ENCODE measurements around the gene NME9. TPM values are rescaled to one million over a fixed set of nuclear protein-coding genes. Genes with fewer than 3 reads are reported as not detected.

NME9 gene
- total RNA-seq, 4 donors from 2014 or later, result 0.40 TPM; not detected in 3

- WGBS, result 88% methylated on average over 2 of the region's 2 CpGs
- no peak overlapping the region for H3K4me3 ChIP-seq
- no peak for TF ChIP-seq EP300 (IDR thresholded peaks at IDR 0.05)
- no peak for TF ChIP-seq POLR2A (IDR thresholded peaks at IDR 0.05; ENCODE audit: low read depth)
- TF ChIP-seq CTCF (IDR thresholded peaks at IDR 0.05), result no peak
- no peak for TF ChIP-seq POLR2AphosphoS5 (IDR thresholded peaks at IDR 0.05)
- no peaks in the 10 kb centered on the region for H3K4me1 ChIP-seq
- DNase-seq (ENCODE audit: extremely low spot score), result no peak
- intact Hi-C loops (cut with DNase I), result no loop called here
- H3K36me3 ChIP-seq, result peaks cover 76 to 100% (median 94%) of the 10 kb centered on the region in 4 donors
- H3K27ac ChIP-seq (replicated peaks in 1 of 4), result no peak overlapping the region
- H3K9me3 ChIP-seq, result no peaks in the 10 kb centered on the region
- no peaks in the 10 kb centered on the region for H3K27me3 ChIP-seq
Observed at GRCh38 chr3:138289260-138289659, 40.4 kb downstream of the NME9 start.

- Histone ChIP-seq H3K27me3 (no peaks in the 10 kb centered on the region), H3K36me3 (peaks cover 44 to 82% (median 60%) of the 10 kb centered on the region in 4 donors), H3K4me1 (no peaks in the 10 kb centered on the region), H3K9me3 (no peaks in the 10 kb centered on the region), H3K27ac (replicated peaks in 1 of 4) (no peak overlapping the region), H3K4me3 (no peak overlapping the region)
- intact Hi-C loops (cut with DNase I), result no loop called here
- no peak for TF ChIP-seq CTCF (IDR thresholded peaks at IDR 0.05)
- no peak for TF ChIP-seq EP300 (IDR thresholded peaks at IDR 0.05)
- TF ChIP-seq POLR2AphosphoS5 (IDR thresholded peaks at IDR 0.05), result no peak
- WGBS, result 98% methylated on average over 2 of the region's 2 CpGs
- DNase-seq (ENCODE audit: extremely low spot score), result no peak
Observed at GRCh38 chr3:138284957-138285477, 44.6 kb downstream of the NME9 start.

- Histone ChIP-seq H3K36me3 (peaks cover 36 to 79% (median 53%) of the 10 kb centered on the region in 4 donors), H3K27ac (replicated peaks in 1 of 4) (no peak overlapping the region), H3K9me3 (no peaks in the 10 kb centered on the region), H3K4me1 (no peaks in the 10 kb centered on the region), H3K27me3 (no peaks in the 10 kb centered on the region), H3K4me3 (no peak overlapping the region)
- peak; percentile 42 for DNase-seq (ENCODE audit: extremely low spot score)
- TF ChIP-seq POLR2A (IDR thresholded peaks at IDR 0.05; ENCODE audit: low read depth), result no peak
- no peak for TF ChIP-seq CTCF (IDR thresholded peaks at IDR 0.05)
- TF ChIP-seq POLR2AphosphoS5 (IDR thresholded peaks at IDR 0.05), result no peak
- TF ChIP-seq EP300 (IDR thresholded peaks at IDR 0.05), result no peak
- 100% methylated on average over 1 of the region's 1 CpG for WGBS
- intact Hi-C loops (cut with DNase I), result no loop called here
Observed at GRCh38 chr3:138284079-138284478, 45.6 kb downstream of the NME9 start.

- TF ChIP-seq CTCF (IDR thresholded peaks at IDR 0.05), result no peak
- no peak for TF ChIP-seq POLR2AphosphoS5 (IDR thresholded peaks at IDR 0.05)
- no peak for TF ChIP-seq EP300 (IDR thresholded peaks at IDR 0.05)
- no peak for TF ChIP-seq POLR2A (IDR thresholded peaks at IDR 0.05; ENCODE audit: low read depth)
- Histone ChIP-seq H3K4me3 (no peak overlapping the region), H3K27me3 (no peaks in the 10 kb centered on the region), H3K4me1 (no peaks in the 10 kb centered on the region), H3K36me3 (peaks cover 33 to 71% (median 49%) of the 10 kb centered on the region in 4 donors), H3K27ac (replicated peaks in 1 of 4) (no peak overlapping the region), H3K9me3 (no peaks in the 10 kb centered on the region)
- no peak for DNase-seq (ENCODE audit: extremely low spot score)
- intact Hi-C loops (cut with DNase I), result no loop called here
- WGBS, result 81% methylated on average over 2 of the region's 2 CpGs
Observed at GRCh38 chr3:138282836-138283235, 46.8 kb downstream of the NME9 start.

GRCh38 chr3:138281561-138281960 is 48.1 kb downstream of the NME9 start:
- Histone ChIP-seq H3K4me3 (no peak overlapping the region), H3K4me1 (no peaks in the 10 kb centered on the region), H3K9me3 (no peaks in the 10 kb centered on the region), H3K27ac (replicated peaks in 1 of 4) (no peak overlapping the region), H3K27me3 (no peaks in the 10 kb centered on the region), H3K36me3 (peaks cover 26 to 68% (median 41%) of the 10 kb centered on the region in 4 donors)
- WGBS, result 95% methylated on average over 3 of the region's 3 CpGs
- intact Hi-C loops (cut with DNase I), result no loop called here
- no peak for DNase-seq (ENCODE audit: extremely low spot score)
- TF ChIP-seq CTCF (IDR thresholded peaks at IDR 0.05), result no peak
- no peak for TF ChIP-seq EP300 (IDR thresholded peaks at IDR 0.05)
- no peak for TF ChIP-seq POLR2A (IDR thresholded peaks at IDR 0.05; ENCODE audit: low read depth)

Measured in esophagus muscularis mucosa (tissue), 4 donors.